ENCODE data around the gene PHF8. TPM values are rescaled to one million over a fixed set of nuclear protein-coding genes. Genes with fewer than 3 reads are reported as not detected.
A peak's percentile ranks its signal among the peaks of the same experiment; 100 is the strongest.

Gene PHF8
- total RNA-seq, 2 donors from 2014 or later: 21.4 to 31.0 TPM

DNA sequence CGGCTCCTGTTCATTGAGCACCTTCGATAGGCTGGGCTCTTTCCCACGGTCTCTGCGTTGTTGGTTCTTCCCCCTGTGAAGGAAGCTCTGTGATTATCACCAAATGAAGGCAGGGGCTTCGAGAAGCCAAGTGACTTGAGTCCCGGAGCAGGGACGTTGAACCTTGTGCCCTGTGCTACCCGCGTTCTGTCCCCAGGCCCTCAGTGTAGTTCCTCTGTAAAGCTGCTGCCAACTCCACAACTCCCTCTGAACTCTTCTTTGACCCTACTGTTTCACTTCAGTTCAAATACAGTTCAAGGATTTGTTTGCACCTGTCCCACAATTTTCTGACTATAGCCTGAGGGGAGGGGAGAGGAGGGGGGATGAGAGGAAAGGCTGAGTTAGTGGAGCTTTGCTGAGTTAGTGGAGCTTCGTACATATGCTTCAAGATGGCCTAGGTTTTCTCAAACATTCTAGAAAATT, 635 bp upstream of the PHF8 start:
- intact Hi-C loops (cut with DNase I): no loop called here

DNA sequence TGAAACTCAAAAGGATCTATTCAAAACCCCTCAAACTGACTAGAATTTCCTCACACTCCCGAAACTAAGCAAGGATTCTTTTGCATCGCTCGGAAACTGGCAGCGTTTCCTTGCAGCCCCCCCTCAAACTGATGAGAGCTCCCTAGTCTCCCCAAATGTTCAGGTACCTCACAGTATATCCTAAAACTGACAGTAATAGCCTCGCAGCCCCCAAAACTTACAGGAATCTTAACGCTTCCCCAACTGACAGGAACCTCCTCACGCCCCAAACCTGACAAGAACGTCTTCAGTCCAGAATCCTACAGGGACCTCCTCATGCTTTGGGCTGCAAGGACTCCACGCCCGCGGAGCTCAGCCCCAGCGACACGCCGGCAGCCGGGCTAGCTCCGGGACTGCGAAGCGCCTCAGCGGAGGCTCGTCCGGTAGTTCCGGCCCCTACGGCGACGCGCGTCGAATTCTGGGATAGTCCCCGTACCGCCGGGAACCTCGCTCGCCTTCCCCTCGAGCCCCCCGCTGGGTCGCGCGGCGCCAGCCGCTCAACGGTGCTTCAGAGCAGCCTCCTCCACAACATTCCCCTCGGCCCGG, 640 bp downstream of the PHF8 start:
- Histone ChIP-seq H3K36me3 (no peaks in the 10 kb centered on the region), H3K4me3 (peak overlapping the region; percentile 57), H3K4me1 (no peaks in the 10 kb centered on the region), H3K27me3 (no peaks in the 10 kb centered on the region), H3K27ac (peak overlapping the region; percentile 93), H3K9ac (ENCODE audit: low read depth in 2 of 2, low read length in 2 of 2) (peak overlapping the region; percentile 80 to 95), H3K9me3 (no peaks in the 10 kb centered on the region)
- intact Hi-C loops (cut with DNase I): no loop called here
- TF ChIP-seq, protein P1, sequence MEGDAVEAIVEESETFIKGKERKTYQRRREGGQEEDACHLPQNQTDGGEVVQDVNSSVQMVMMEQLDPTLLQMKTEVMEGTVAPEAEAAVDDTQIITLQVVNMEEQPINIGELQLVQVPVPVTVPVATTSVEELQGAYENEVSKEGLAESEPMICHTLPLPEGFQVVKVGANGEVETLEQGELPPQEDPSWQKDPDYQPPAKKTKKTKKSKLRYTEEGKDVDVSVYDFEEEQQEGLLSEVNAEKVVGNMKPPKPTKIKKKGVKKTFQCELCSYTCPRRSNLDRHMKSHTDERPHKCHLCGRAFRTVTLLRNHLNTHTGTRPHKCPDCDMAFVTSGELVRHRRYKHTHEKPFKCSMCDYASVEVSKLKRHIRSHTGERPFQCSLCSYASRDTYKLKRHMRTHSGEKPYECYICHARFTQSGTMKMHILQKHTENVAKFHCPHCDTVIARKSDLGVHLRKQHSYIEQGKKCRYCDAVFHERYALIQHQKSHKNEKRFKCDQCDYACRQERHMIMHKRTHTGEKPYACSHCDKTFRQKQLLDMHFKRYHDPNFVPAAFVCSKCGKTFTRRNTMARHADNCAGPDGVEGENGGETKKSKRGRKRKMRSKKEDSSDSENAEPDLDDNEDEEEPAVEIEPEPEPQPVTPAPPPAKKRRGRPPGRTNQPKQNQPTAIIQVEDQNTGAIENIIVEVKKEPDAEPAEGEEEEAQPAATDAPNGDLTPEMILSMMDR (IDR thresholded peaks at IDR 0.05): no peak
- peak; percentile 36 for DNase-seq

More for the DNA sequence above, 635 bp upstream of the PHF8 start:
- H3K27me3 ChIP-seq: no peaks in the 10 kb centered on the region
- H3K9ac ChIP-seq (ENCODE audit: low read depth in 2 of 2, low read length in 2 of 2): peak overlapping the region; percentile 52 to 73
- peak overlapping the region; percentile 93 for H3K27ac ChIP-seq
- peak overlapping the region; percentile 30 for H3K4me3 ChIP-seq
- H3K36me3 ChIP-seq: no peaks in the 10 kb centered on the region
- no peak for DNase-seq
- no peaks in the 10 kb centered on the region for H3K4me1 ChIP-seq
- TF ChIP-seq, protein P1 (IDR thresholded peaks at IDR 0.05): no peak
- H3K9me3 ChIP-seq: no peaks in the 10 kb centered on the region

DNA sequence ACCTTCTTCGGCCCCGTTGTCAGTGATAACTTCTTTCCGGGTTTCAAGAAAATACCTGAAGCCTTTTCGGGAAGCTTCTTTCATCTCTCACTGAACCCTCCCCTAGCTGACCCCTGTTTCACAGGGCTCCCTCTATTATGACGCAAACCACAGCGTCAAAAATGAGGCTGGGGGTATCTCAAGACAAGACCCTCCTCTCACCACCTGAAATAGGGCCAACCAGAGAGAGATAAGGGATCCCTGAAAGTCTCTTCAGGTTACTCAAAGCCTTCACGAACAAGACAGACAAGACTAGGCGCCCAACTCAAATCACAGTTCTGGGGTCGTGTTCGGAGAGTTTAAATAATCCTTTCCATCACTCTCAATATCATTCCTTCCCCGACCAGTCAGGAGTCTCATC, 1.2 kb downstream of the PHF8 start:
- Histone ChIP-seq H3K4me1 (no peaks in the 10 kb centered on the region), H3K27me3 (no peaks in the 10 kb centered on the region), H3K36me3 (no peaks in the 10 kb centered on the region), H3K4me3 (peak overlapping the region; percentile 57), H3K9me3 (no peaks in the 10 kb centered on the region), H3K9ac (ENCODE audit: low read depth in 2 of 2, low read length in 2 of 2) (peak overlapping the region; percentile 80 to 95), H3K27ac (peak overlapping the region; percentile 93)
- intact Hi-C loops (cut with DNase I): no loop called here
- TF ChIP-seq, protein P1 (IDR thresholded peaks at IDR 0.05): no peak
- DNase-seq: no peak

DNA sequence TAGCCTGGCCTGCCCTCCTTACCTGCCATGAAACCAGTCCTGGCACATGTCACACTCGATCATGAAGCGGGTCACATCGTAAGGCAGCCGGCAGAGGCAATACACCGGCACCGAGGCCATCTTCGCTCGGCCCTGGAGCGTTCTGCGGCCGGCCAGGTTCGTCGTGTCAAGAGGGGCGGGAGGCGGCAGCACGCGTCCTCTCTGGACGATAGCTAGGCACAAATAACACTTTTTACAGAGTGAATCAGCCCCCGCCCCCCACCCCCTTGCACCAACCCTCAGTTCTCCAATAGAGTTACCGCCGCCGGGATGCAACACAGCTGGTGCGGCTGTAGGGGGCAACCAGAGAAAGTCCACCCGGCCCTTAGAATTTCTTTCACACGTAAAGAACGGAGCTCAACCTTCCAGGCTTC, 1.7 kb downstream of the PHF8 start:
- TF ChIP-seq, protein P1 (IDR thresholded peaks at IDR 0.05): no peak
- H3K4me3 ChIP-seq: peak overlapping the region; percentile 57
- H3K9me3 ChIP-seq: no peaks in the 10 kb centered on the region
- DNase-seq: peak; percentile 26
- intact Hi-C loops (cut with DNase I): no loop called here
- H3K36me3 ChIP-seq: no peaks in the 10 kb centered on the region
- H3K27me3 ChIP-seq: no peaks in the 10 kb centered on the region
- H3K9ac ChIP-seq (ENCODE audit: low read depth in 2 of 2, low read length in 2 of 2): peak overlapping the region; percentile 47 to 80
- no peak overlapping the region for H3K27ac ChIP-seq
- no peaks in the 10 kb centered on the region for H3K4me1 ChIP-seq

DNA sequence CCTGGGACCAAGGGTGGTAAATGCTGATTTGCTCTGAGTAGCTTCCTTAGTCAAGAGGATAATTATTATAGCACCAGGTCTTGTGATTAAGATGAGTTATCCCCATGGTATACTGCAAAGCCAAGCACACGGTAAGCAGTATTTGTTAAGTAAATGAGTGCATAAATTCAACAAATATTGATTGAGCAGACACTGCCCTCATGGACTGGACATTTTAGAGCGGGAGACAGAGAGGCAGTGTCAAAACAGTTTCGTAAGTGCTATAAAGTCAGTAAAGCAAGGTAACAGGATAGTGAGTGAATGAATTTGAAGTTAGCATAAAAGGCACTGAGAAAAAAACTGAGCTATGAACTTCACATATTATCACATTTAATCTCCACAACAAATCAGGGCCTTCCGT, 13.9 kb downstream of the PHF8 start:
- intact Hi-C loops (cut with DNase I): no loop called here
- no peak for DNase-seq
- Histone ChIP-seq H3K4me1 (no peaks in the 10 kb centered on the region), H3K36me3 (no peaks in the 10 kb centered on the region), H3K4me3 (no peak overlapping the region), H3K27ac (no peak overlapping the region), H3K9ac (ENCODE audit: low read depth in 2 of 2, low read length in 2 of 2) (no peak overlapping the region), H3K27me3 (no peaks in the 10 kb centered on the region), H3K9me3 (no peaks in the 10 kb centered on the region)
- TF ChIP-seq, protein P1 (IDR thresholded peaks at IDR 0.05): no peak
